Measurements from ENCODE around the gene AIPL1.
"Not testable (repeated sequence)": the region's sequence is repeated elsewhere in the genome, so short reads cannot be mapped to it uniquely, and the experiment has no call there.

AIPL1 gene

GRCh38 chr17:6435051-6435450 lies at the start of gene AIPL1:
Gene AIPL1 (minus strand): TSS chr17:6435121. CDS start chr17:6435104, 17 bp downstream.
- no peak for DNase-seq

- no peak for DNase-seq
Measured at GRCh38 chr17:6483507-6483906, 48.6 kb upstream of the AIPL1 start.

- not testable (repeated sequence) for DNase-seq
Measured at GRCh38 chr17:6482796-6483195, 47.9 kb upstream of the AIPL1 start.

- no peak for DNase-seq
Measured at GRCh38 chr17:6482105-6482455, 47.2 kb upstream of the AIPL1 start.

GRCh38 chr17:6480303-6480675 lies 45.4 kb upstream of the AIPL1 start:
- no peak for DNase-seq

- DNase-seq: no peak
Measured at GRCh38 chr17:6479622-6480302, 44.8 kb upstream of the AIPL1 start.

GRCh38 chr17:6478486-6478885 lies 43.6 kb upstream of the AIPL1 start:
- DNase-seq: no peak

- DNase-seq: no peak
Measured at GRCh38 chr17:6477831-6478383, 43.0 kb upstream of the AIPL1 start.

GRCh38 chr17:6476810-6477179 lies 41.9 kb upstream of the AIPL1 start:
- no peak for DNase-seq

- DNase-seq: no peak
Measured at GRCh38 chr17:6476076-6476809, 41.3 kb upstream of the AIPL1 start.

- DNase-seq: no peak
Measured at GRCh38 chr17:6475411-6475810, 40.5 kb upstream of the AIPL1 start.

GRCh38 chr17:6474906-6475305 lies 40.0 kb upstream of the AIPL1 start:
- DNase-seq: no peak

GRCh38 chr17:6474376-6474775 lies 39.5 kb upstream of the AIPL1 start:
- DNase-seq: no peak

- DNase-seq: peak; percentile 64
Measured at GRCh38 chr17:6473128-6473767, 38.3 kb upstream of the AIPL1 start.

GRCh38 chr17:6472517-6472916 lies 37.6 kb upstream of the AIPL1 start:
- no peak for DNase-seq

- DNase-seq: no peak
Measured at GRCh38 chr17:6471531-6472465, 36.9 kb upstream of the AIPL1 start.

- no peak for DNase-seq
Measured at GRCh38 chr17:6470751-6471521, 36.0 kb upstream of the AIPL1 start.

GRCh38 chr17:6470146-6470718 lies 35.3 kb upstream of the AIPL1 start:
- no peak for DNase-seq

- no peak for DNase-seq
Measured at GRCh38 chr17:6468051-6468790, 33.3 kb upstream of the AIPL1 start.

GRCh38 chr17:6467567-6467966 lies 32.6 kb upstream of the AIPL1 start:
- no peak for DNase-seq
